GM12873 (cell line): ENCODE measurements around the gene RAB41.

Experiments
- TF ChIP-seq, protein P1 (sequence below): IDR thresholded peaks from 2 replicates; pipeline ENCODE4 v1.5.1; 2012; ENCODE audit warnings: low read depth, mild to moderate bottlenecking, moderate library complexity, low read length, control low read depth; ENCODE audit not compliant: insufficient read depth; ENCODE audit errors: missing control alignments

Gene RAB41

DNA sequence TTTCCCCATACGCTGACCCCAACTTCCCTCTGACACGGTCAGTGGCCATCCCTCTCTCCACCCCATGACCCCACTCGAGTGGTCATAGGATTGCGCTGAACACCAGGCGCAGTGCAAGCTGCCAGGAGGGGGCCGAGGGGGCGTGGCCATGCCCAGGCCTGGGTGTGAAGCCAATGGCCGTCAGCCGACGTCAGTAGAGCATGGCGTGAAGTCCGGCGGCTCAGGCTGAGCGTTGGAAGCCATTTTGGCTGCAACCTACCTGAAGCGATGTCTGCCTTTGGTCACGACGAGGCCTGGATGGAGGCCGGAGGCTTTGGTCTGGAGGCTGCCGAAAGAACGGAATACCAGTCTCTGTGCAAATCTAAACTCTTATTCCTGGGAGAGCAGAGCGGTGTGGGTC lies at the start of gene RAB41:
Gene RAB41 (plus strand): TSS at position 222 of the 400 bp plus-strand sequence. CDS start 46 bp downstream, at position 268.
- TF ChIP-seq, protein P1, sequence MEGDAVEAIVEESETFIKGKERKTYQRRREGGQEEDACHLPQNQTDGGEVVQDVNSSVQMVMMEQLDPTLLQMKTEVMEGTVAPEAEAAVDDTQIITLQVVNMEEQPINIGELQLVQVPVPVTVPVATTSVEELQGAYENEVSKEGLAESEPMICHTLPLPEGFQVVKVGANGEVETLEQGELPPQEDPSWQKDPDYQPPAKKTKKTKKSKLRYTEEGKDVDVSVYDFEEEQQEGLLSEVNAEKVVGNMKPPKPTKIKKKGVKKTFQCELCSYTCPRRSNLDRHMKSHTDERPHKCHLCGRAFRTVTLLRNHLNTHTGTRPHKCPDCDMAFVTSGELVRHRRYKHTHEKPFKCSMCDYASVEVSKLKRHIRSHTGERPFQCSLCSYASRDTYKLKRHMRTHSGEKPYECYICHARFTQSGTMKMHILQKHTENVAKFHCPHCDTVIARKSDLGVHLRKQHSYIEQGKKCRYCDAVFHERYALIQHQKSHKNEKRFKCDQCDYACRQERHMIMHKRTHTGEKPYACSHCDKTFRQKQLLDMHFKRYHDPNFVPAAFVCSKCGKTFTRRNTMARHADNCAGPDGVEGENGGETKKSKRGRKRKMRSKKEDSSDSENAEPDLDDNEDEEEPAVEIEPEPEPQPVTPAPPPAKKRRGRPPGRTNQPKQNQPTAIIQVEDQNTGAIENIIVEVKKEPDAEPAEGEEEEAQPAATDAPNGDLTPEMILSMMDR: no peak

DNA sequence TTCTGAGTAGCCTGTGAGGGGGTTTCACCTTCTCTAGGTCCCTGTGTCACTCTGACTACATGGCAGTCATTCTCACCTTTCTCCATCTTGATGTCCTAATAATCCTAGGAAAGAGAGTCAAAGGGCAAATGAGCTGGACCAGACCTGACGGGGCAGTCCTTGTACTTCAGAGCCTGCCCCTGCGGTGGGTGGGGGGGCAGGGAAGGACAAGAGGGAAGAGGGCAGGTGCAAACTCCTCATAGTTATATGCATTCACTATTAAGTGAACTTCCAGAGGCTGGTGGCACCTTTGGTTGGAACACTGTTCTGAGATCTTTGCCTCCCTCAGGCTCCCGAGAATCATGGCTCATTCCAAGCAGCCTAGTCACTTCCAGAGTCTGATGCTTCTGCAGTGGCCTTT lies 47.6 kb upstream of the RAB41 start, which contains the start of gene AWAT1:
Gene AWAT1 (plus strand): TSS at position 301 of the 400 bp plus-strand sequence. CDS start 41 bp downstream, at position 342.
- TF ChIP-seq, protein P1: no peak

DNA sequence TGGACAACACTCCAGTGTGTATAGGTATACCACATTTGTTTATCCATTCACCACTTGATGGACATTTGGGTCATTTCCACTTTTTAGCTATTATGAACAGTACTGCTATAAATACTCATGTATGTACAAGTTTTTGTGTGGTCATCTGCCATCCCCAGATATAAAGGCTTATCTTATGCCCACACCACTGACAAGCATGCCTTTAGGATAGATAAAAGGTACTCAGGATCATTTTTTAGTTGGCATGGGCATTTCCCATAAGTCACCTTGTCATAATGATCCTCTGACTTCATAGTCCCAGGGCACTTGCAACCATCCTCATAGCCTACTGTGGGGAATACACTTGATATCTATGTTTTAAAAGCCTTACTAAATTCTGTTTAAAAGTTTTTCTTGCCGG lies 41.2 kb upstream of the RAB41 start:
- TF ChIP-seq, protein P1: no peak

DNA sequence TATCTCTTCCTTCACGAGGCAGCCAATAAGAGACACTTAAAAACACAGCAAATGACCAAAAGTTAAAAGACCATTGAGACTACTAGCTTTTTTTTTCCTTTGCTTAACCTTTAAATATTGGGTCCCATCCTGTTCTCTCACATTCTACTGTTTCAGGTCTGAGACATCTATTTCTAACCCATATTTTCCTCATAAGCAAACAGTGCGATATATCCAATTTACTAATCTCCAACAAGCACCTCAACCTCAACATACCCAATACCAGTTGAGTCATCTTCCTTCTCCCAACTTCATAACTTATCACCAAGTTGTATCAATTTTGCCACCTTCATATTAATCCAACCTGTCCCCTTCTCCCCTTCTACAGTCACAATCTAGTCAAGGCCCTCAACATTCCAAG lies 40.5 kb upstream of the RAB41 start:
- TF ChIP-seq, protein P1: no peak

DNA sequence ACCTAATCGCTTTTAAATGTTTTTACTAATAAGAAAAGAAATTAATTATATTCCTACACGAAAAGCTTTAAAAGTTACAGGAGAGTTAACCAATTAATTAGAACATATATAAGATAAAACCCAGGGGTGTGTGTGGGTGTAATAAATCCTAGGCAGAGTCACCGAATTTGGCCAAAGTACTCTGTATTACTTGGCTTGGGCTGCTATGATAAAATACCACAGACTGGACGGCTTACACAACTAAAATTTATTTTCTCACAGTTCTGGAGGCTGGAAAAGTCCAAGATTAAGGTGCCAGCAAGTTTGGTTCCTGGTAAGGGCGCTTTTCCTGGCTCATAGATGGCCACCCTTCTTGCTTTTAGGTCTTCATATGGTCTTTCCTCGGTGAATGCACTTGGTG lies 37.1 kb upstream of the RAB41 start:
- TF ChIP-seq, protein P1: no peak

DNA sequence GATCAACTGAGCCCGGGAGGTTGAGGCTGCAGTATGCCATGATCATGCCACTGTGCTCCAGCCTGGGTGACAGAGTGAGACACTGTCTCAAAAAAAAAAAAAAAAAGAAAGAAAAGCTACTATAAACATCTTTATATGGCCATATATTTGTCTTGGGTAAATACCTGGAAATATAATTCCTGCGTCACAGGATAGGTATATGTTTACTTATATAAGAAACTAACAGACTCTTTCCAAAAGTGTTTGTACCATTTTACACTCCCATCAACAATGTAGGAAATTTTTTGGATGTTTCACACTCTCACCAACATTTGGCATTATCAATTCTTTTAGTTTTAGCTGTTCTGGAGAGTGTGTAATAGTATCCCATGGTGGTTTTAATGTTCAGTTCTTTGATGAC lies 34.7 kb upstream of the RAB41 start:
- TF ChIP-seq, protein P1: no peak

DNA sequence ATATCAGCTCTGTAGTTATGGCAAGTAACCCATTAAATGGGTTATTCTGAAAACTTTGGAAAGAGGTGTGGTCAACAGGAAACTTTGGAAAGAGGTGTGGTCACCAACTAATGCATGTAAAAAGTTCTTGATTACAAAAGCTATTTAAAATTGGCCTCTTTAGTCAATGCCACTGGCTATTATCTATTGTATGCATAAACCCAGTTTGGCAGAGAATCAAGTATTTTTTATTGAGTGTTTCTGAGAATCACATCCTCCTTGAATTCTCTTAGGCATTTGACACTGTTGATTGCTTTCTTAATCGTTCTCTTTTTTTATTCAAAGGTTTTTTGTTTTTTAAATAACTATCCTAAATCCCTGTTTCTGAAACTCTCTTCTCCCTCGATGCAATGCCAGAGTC lies 29.5 kb upstream of the RAB41 start:
- TF ChIP-seq, protein P1: no peak
